Testis (tissue), 3 donors: ENCODE results near the gene ROR2. TPM values are rescaled to one million over a fixed set of nuclear protein-coding genes. Genes with fewer than 3 reads are reported as not detected.

Experiments
- DNase-seq: peaks from one replicate; pipeline ENCODE4 v3.0.0-alpha.2; 2019
- H3K27ac ChIP-seq, 2 donors: fragments of 200-600 bp; sonication (generic); one replicate each; pipeline ENCODE4 v1.5.1; 2019
- H3K27me3 ChIP-seq: fragments of 200-600 bp; sonication (generic); one replicate; pipeline ENCODE4 v1.5.1; 2019
- H3K36me3 ChIP-seq: fragments of 200-600 bp; sonication (generic); one replicate; pipeline ENCODE4 v1.5.1; 2017; ENCODE audit warnings: low read depth; ENCODE audit errors: missing control alignments
- H3K4me1 ChIP-seq: fragments of 200-600 bp; sonication (generic); one replicate; pipeline ENCODE4 v1.5.1; 2019
- H3K4me3 ChIP-seq, 2 donors: fragments of 200-600 bp; sonication (generic); one replicate each; pipeline ENCODE4 v1.5.1; 2017 to 2019
- H3K9me3 ChIP-seq: fragments of 200-600 bp; sonication (generic); one replicate; pipeline ENCODE4 v1.5.1; 2017
- POLR2A ChIP-seq: fragments of 450-650 bp; IDR thresholded peaks from one replicate; pipeline ENCODE4 v1.6.1; 2017; ENCODE audit warnings: antibody characterized with exemption, mild to moderate bottlenecking, moderate library complexity
- WGBS, 2 donors: methylation state at CpG; one replicate each; pipeline ENCODE4 v1.1.5; 2018; 5-methylcytosine and 5-hydroxymethylcytosine counted together
- intact Hi-C: fragments of 100-400 bp; cut with DNase I; formaldehyde crosslinking; loops from one replicate; pipeline ENCODE4 v1.15.1; 2023; ENCODE audit warnings: low total_unique reads
- polyA plus RNA-seq: library from polyadenylated mRNA; stranded (reverse); fragments of 350-450 nt; fragmentation: Illumina TruSeq; extraction: RNeasy Lipid Tissue Mini Kit (QIAGEN cat#74804); gene quantifications from one replicate; pipeline ENCODE4 v1.2.3, GENCODE V29; 2014; ENCODE audit warnings: low read depth, low replicate concordance; ENCODE audit not compliant: insufficient read depth
- total RNA-seq, 2 donors: library from RNA; depleted of rRNA; stranded (reverse); fragments of >200 nt; gene quantifications; one replicate each; pipeline ENCODE4 v1.2.3, GENCODE V29; 2016
- TF ChIP-seq, protein P1 (sequence below), 3 experiments: fragments of 450-650 bp in 2 of 3; fragments of 200-600 bp in 1 of 3; sonication (generic) in 1 of 3; IDR thresholded peaks; one replicate each; pipeline ENCODE4 v1.5.1; 2016 to 2019; ENCODE audit warnings: antibody characterized with exemption in 3 of 3, mild to moderate bottlenecking in 2 of 3, moderate library complexity in 1 of 3

Gene ROR2
- total and polyA plus RNA-seq, 3 donors from 2014 or later, result 11.5 to 16.5 (median 12.3) TPM

DNA sequence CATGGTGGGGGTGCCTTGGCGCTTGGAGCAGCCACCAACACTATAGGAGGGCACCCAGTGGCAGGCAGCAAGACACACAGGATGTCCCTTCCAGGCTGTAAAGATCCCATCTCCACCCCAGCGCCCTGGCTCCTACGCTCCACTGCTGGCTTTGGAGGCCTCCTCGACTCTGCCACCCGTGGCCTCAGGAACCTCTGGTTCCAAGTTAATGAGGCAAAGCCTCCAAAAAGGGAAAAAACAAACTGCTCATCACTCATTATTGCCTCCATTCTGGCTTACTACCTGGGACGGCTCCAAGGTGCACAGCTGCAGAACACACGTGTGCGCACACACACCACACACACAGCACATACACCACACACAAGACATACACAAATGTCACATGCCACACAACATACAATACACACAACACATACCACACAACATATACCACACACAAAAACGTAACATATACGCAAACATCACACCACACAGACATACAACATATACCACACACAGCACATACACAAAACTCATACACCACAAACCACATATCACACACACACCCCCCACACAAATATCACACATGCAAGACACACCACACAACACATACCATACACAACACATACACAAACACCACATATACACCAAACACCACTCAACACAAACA, 45.3 kb downstream of the ROR2 start:
- no peaks in the 10 kb centered on the region for H3K36me3 ChIP-seq
- WGBS, 2 donors, result 96% methylated on average over 9 to 10 of the region's 10 CpGs
- no peak overlapping the region for H3K27ac ChIP-seq
- H3K4me1 ChIP-seq, result peaks cover 5% of the 10 kb centered on the region
- DNase-seq, result no peak
- intact Hi-C loops, result no loop called here
- no peak overlapping the region for H3K4me3 ChIP-seq
- H3K9me3 ChIP-seq, result no peaks in the 10 kb centered on the region
- TF ChIP-seq, protein P1, sequence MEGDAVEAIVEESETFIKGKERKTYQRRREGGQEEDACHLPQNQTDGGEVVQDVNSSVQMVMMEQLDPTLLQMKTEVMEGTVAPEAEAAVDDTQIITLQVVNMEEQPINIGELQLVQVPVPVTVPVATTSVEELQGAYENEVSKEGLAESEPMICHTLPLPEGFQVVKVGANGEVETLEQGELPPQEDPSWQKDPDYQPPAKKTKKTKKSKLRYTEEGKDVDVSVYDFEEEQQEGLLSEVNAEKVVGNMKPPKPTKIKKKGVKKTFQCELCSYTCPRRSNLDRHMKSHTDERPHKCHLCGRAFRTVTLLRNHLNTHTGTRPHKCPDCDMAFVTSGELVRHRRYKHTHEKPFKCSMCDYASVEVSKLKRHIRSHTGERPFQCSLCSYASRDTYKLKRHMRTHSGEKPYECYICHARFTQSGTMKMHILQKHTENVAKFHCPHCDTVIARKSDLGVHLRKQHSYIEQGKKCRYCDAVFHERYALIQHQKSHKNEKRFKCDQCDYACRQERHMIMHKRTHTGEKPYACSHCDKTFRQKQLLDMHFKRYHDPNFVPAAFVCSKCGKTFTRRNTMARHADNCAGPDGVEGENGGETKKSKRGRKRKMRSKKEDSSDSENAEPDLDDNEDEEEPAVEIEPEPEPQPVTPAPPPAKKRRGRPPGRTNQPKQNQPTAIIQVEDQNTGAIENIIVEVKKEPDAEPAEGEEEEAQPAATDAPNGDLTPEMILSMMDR (IDR thresholded peaks at IDR 0.05), result no peak
- TF ChIP-seq POLR2A, result no peak
- H3K27me3 ChIP-seq, result no peaks in the 10 kb centered on the region

DNA sequence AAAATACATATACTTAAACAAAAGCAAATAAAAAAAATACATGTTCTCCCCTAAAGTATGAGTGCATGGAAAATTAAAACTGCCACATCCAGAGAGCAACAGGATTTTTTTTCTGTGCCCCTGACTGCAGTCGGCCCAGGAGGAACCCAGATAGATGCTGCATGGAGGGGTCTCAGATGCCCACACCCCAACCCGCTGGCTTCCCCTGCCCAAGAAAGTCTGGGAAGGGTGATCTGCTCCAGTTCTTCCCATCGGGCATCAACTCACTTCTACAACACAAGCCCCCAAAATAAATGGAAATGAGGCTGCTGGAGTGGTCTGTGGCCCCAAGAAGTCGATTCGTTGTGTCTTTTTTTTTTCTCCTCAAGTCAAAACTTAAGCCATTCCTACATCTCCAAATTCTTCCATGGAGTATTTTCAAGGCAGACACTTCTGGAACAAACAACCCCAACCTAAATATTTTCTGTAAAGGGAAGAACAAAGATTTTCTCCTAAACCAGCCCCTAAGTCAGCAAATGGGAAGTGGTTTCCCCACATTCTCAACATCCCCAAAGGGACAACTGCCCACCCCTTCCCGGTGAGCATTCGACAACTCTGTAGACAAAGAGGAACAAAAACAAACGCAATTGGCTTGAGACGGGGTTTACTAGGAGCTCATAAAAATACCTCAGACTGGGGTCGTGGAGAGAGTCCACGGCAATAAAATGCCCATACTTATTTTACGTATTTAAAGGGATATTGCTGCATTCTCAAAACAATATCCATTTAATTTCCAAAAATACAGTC, 46.7 kb downstream of the ROR2 start:
- DNase-seq, result no peak
- Histone ChIP-seq H3K4me1 (peaks cover 12% of the 10 kb centered on the region), H3K27ac (no peak overlapping the region), H3K4me3 (no peak overlapping the region), H3K36me3 (no peaks in the 10 kb centered on the region), H3K9me3 (no peaks in the 10 kb centered on the region), H3K27me3 (no peaks in the 10 kb centered on the region)
- WGBS, 2 donors, result 79 to 83% methylated on average over 12 of the region's 12 CpGs
- intact Hi-C loops, result no loop called here
- TF ChIP-seq, protein P1 (IDR thresholded peaks at IDR 0.05), result no peak
- TF ChIP-seq POLR2A, result no peak

DNA sequence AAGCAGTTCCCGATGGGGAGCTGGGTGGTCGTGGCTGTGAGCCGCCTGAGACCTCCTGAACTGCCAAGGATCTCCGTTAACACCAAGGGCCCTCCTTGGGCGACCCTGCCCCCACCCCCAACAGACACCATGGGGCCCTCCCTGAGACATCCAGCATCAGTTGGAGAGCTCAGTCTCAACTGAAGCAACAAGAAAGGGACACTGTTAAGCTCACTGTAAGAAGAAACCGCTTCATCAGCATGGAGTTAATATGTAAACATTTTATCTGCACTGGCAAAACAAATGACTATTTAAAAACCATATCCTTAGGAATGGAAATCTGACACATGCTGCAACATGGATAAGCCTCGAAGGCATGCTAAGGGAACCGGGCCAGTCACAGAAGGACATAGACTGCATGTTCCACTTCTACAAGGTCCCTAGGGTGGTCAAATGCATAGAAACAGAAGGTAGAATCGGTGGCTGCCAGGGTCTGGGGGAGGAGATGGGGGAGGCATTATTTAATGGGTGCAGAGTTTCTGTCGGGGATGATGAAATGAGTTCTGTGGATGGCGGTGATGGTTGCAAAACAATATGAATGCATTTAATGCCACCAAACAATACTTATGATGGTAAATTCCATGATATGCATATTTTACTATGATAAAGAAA, 47.4 kb downstream of the ROR2 start:
- intact Hi-C loops, result no loop called here
- TF ChIP-seq POLR2A, result no peak
- TF ChIP-seq, protein P1 (IDR thresholded peaks at IDR 0.05), result no peak
- Histone ChIP-seq H3K9me3 (no peaks in the 10 kb centered on the region), H3K27ac (no peak overlapping the region), H3K27me3 (no peaks in the 10 kb centered on the region), H3K36me3 (no peaks in the 10 kb centered on the region), H3K4me1 (peaks cover 14% of the 10 kb centered on the region), H3K4me3 (no peak overlapping the region)
- 67 to 78% methylated on average over 11 of the region's 11 CpGs for WGBS, 2 donors
- DNase-seq, result no peak

DNA sequence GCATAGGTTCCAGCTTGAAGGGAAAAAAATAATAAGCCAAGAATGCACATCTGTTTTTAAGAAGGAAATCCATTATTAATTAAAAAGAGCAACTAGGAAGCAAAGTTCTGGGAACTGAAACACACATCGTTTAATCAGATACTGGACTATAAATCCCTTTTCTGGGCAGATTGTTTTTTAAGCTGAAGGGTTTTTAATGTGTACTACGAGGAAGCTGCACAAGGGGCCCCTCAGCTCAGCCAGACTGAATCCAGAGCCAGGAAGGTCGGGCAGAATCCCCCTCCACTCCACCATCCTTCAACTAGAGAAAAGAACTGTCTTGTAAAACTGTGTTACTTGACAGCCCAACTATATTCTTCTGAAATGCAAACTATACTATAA, 49.2 kb downstream of the ROR2 start:
- no peak for DNase-seq
- Histone ChIP-seq H3K4me1 (peaks cover 30% of the 10 kb centered on the region), H3K27ac (no peak overlapping the region), H3K9me3 (no peaks in the 10 kb centered on the region), H3K27me3 (no peaks in the 10 kb centered on the region), H3K36me3 (no peaks in the 10 kb centered on the region), H3K4me3 (no peak overlapping the region)
- WGBS, 2 donors, result 52 to 54% methylated on average over 3 of the region's 3 CpGs
- TF ChIP-seq, protein P1 (IDR thresholded peaks at IDR 0.05), result no peak
- TF ChIP-seq POLR2A, result no peak
- intact Hi-C loops, result no loop called here
